ENCODE measurements around the gene TCEA3. TPM values are rescaled to one million over a fixed set of nuclear protein-coding genes. Genes with fewer than 3 reads are reported as not detected.
A peak's percentile ranks its signal among the peaks of the same experiment; 100 is the strongest.

Gene TCEA3
- total RNA-seq, 1 experiment from 2014 or later = 0.37 TPM

GRCh38 chr1:23357138-23357908 lies 67.2 kb downstream of the TCEA3 start (continued):
- TF ChIP-seq, protein P1, sequence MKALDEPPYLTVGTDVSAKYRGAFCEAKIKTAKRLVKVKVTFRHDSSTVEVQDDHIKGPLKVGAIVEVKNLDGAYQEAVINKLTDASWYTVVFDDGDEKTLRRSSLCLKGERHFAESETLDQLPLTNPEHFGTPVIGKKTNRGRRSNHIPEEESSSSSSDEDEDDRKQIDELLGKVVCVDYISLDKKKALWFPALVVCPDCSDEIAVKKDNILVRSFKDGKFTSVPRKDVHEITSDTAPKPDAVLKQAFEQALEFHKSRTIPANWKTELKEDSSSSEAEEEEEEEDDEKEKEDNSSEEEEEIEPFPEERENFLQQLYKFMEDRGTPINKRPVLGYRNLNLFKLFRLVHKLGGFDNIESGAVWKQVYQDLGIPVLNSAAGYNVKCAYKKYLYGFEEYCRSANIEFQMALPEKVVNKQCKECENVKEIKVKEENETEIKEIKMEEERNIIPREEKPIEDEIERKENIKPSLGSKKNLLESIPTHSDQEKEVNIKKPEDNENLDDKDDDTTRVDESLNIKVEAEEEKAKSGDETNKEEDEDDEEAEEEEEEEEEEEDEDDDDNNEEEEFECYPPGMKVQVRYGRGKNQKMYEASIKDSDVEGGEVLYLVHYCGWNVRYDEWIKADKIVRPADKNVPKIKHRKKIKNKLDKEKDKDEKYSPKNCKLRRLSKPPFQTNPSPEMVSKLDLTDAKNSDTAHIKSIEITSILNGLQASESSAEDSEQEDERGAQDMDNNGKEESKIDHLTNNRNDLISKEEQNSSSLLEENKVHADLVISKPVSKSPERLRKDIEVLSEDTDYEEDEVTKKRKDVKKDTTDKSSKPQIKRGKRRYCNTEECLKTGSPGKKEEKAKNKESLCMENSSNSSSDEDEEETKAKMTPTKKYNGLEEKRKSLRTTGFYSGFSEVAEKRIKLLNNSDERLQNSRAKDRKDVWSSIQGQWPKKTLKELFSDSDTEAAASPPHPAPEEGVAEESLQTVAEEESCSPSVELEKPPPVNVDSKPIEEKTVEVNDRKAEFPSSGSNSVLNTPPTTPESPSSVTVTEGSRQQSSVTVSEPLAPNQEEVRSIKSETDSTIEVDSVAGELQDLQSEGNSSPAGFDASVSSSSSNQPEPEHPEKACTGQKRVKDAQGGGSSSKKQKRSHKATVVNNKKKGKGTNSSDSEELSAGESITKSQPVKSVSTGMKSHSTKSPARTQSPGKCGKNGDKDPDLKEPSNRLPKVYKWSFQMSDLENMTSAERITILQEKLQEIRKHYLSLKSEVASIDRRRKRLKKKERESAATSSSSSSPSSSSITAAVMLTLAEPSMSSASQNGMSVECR (CRISPR knock-in tag; IDR thresholded peaks at IDR 0.05; ENCODE audit: borderline replicate concordance) = no peak
- 0 out of 2 replicates have a peak, but pooled peaks have one; percentile 30 for TF ChIP-seq FOXK1 (CRISPR knock-in tag; IDR thresholded peaks at IDR 0.05)
- TF ChIP-seq ZNF425 (CRISPR knock-in tag; conservative IDR thresholded peaks at IDR 0.05) = no peak
- no peak for TF ChIP-seq ZNF416 (CRISPR knock-in tag; IDR thresholded peaks at IDR 0.05)
- TF ChIP-seq NFE2L1 (CRISPR knock-in tag; IDR thresholded peaks at IDR 0.05) = no peak
- no peak for TF ChIP-seq ZNF512 (CRISPR knock-in tag; IDR thresholded peaks at IDR 0.05; ENCODE audit: borderline replicate concordance)
- no peak for TF ChIP-seq CREB1 (CRISPR knock-in tag; IDR thresholded peaks at IDR 0.05)
- TF ChIP-seq, protein P2, sequence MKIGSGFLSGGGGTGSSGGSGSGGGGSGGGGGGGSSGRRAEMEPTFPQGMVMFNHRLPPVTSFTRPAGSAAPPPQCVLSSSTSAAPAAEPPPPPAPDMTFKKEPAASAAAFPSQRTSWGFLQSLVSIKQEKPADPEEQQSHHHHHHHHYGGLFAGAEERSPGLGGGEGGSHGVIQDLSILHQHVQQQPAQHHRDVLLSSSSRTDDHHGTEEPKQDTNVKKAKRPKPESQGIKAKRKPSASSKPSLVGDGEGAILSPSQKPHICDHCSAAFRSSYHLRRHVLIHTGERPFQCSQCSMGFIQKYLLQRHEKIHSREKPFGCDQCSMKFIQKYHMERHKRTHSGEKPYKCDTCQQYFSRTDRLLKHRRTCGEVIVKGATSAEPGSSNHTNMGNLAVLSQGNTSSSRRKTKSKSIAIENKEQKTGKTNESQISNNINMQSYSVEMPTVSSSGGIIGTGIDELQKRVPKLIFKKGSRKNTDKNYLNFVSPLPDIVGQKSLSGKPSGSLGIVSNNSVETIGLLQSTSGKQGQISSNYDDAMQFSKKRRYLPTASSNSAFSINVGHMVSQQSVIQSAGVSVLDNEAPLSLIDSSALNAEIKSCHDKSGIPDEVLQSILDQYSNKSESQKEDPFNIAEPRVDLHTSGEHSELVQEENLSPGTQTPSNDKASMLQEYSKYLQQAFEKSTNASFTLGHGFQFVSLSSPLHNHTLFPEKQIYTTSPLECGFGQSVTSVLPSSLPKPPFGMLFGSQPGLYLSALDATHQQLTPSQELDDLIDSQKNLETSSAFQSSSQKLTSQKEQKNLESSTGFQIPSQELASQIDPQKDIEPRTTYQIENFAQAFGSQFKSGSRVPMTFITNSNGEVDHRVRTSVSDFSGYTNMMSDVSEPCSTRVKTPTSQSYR (CRISPR knock-in tag; IDR thresholded peaks at IDR 0.05) = peak; percentile 51; the same call in 1 of the 2 replicates
- TF ChIP-seq NR3C1 (CRISPR knock-in tag; conservative IDR thresholded peaks at IDR 0.05; ENCODE audit: low read depth) = no peak
- no peak for TF ChIP-seq ZNF317 (CRISPR knock-in tag; IDR thresholded peaks at IDR 0.05; ENCODE audit: borderline replicate concordance, low read depth)
- TF ChIP-seq JAZF1 (CRISPR knock-in tag; IDR thresholded peaks at IDR 0.05) = no peak
- no peak for TF ChIP-seq NFYB (CRISPR knock-in tag; conservative IDR thresholded peaks at IDR 0.05; ENCODE audit: low read depth)
- TF ChIP-seq MAX (CRISPR knock-in tag; IDR thresholded peaks at IDR 0.05) = 0 out of 2 replicates have a peak, but pooled peaks have one; percentile 17
- TF ChIP-seq TEAD1 (CRISPR knock-in tag; IDR thresholded peaks at IDR 0.05) = peak; percentile 69; the same call in 1 of the 2 replicates
- TF ChIP-seq JUN (CRISPR knock-in tag; IDR thresholded peaks at IDR 0.05) = no peak
- no peak for TF ChIP-seq CBFB (CRISPR knock-in tag; IDR thresholded peaks at IDR 0.05; ENCODE audit: low read depth)
- TF ChIP-seq E2F5 (CRISPR knock-in tag; IDR thresholded peaks at IDR 0.05) = no peak
- TF ChIP-seq, protein P3, sequence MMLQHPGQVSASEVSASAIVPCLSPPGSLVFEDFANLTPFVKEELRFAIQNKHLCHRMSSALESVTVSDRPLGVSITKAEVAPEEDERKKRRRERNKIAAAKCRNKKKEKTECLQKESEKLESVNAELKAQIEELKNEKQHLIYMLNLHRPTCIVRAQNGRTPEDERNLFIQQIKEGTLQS (CRISPR knock-in tag; conservative IDR thresholded peaks at IDR 0.05) = no peak
- TF ChIP-seq RORB (CRISPR knock-in tag; IDR thresholded peaks at IDR 0.05) = no peak
